ENCODE data around the gene ABHD16B.
"Not testable (repeated sequence)": the region's sequence is repeated elsewhere in the genome, so short reads cannot be mapped to it uniquely, and the experiment has no call there.

Gene ABHD16B

DNA sequence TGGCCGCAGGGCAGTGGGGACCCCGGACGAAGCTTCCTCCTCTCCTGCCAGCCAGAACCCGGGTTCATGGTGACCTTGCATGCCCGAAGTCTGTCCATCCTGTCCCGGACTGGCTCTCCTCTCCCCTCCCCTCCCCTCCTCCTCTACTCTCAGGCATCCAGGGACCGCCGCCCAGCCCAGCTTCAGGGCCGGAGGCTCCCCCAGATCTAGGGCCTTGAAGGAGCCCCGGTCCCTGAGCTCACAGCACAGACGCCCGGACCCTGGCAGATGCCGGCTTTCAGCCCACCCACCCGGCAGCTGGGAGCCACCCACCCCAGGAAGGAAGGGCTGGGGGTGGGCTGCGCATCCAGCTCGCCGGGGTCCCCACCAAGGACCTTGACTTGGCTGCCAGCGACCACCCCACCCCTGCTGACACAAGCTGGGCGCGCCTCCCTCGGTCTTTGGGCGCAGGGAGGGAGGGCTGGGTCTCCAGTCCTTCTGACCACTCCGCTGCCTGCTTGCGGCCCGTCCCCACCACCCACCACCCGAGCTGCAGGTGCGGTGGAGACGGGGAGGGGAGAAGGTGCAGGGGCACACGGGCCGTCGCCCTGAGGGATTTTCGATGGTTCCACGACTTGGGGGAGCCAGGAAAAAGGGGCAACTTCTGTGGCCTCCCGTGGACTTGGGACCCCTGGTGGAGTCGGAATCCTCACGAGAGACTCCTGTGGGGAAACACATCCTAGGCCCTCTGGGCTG is 5.8 kb upstream of the ABHD16B start:
- no peak for DNase-seq (ENCODE audit: low read depth)

- no peak for DNase-seq (ENCODE audit: low read depth)
Observed at GRCh38 chr20:63856098-63856511, 5.2 kb upstream of the ABHD16B start.

DNA sequence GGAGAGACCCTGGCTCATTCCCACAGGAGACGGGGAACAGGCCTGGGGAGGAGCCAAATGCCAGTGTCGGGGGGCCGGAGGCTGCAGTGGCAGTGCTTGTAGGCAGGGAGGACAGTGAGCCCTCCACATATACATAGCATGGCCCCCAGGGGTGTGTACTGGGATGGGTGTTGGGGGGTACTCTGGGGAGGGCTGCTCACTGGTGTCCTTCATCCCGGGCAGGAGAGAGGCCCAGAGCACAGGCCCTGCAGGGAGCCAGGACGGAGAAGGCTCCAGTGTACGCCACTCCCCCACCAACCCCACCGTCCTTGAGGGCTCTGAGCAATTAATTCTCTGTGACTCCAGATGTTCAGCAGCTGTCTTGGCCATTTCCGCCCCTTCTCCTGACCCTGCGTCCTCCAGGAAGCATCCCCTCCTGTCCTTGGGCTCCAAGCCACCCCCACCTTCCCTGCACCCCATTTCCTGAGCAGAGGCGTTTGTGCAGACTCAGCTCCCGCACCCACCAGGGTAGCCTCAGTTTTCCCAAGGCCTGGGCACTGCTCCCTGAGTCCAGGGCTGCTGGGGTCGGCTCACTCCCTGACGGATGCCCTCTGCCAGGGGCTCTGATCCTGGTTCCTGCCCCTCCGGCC is 3.4 kb upstream of the ABHD16B start:
- DNase-seq (ENCODE audit: low read depth), result no peak

DNA sequence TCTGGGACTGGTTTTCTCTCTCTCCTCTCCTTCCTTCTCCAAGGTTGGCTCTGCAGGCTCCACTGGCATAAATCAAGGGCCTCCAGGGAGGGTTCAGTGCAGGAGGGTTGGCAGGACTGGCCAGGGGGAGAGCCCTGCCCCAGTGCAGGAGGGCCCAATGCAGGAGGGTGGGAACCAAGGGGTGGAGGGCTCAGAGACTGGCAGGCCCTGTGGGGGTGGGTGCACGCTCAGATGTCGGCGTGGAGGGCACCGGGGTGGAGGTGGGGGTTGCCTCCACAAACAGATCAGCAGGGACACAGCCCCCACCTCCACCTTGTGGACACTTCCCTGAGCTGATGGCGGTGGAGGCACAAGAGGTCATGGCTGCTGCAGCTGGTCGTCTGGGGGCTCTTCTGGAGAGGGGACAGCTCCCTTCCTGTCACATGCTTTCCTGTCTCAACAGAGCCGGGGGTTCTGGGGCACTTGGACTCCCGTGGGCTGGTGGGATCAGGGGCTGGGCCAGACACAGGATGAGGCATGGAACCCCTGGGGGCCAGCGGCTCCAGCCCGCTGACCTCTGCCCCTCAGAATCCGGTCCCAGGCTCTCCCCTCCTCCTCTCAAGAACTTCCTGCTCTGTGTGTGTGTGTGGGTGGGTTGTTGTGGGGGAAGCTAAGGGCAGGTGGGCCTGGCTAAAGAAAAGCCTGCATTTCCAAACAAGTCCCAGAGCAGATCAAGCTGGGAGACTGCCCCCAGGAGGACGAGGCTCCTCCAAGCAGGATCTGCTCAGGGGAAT is 2.7 kb upstream of the ABHD16B start:
- no peak for DNase-seq (ENCODE audit: low read depth)

DNA sequence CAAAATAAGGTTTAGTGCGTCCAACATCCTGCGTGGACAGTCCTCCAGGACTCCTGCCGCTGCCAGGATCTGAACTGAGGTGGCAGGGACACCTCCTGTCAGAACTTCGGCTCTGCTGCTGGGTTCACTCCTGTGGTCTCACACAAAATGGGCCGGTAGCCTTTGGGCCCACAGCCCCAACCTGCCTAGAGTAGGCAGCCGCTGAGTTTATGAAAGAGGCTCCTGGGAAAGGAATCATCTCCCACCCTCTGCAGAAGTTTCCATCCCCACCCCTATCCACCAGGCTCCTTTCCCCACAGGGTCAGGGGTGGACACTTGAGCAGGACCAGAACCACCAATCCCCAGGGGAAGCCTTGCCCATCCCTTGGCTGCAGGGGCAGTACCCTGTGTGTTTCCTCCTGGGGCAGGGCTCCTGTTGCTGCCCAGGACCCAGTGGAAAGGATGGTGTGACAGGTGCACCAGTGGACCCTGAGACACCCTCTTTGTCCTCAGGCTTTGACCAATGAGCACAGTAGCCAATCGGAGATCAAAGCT is 2.1 kb upstream of the ABHD16B start:
- DNase-seq (ENCODE audit: low read depth), result no peak

DNA sequence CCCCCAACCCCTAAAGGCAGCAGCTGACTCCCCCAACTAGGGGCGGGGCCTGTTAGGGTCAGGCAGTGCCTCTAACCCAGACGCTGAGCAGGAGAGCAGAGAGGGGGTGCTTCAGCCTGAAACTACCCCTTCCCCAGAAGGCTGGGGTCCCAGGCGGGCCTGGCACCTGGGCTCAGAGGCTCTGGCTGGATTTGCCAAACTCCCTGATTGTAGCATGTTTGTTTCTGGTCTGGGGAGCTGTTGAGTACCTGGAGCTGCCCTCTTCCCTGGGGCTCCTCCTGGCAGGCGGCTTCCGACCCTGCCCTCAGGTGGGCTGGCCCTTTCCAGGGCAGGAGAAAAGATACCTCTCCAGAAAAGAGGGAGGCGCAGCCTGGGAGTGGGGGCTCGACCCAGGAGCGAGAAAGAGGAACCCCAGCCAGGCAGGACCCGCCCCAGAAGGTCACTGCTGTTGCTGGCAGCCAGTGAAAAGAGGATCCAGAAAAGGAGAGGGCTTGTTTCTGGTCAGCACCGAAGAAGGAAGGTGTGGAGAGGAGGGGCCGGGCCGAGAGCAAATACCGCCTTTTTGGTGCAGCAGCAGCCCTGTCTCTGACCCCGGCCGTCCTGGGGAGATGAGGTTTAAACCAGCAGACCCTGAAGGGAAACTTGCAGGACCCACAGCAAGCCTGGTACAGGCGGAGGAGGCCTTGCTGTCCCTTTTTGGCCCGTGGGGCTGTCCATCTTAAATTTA is 810 bp upstream of the ABHD16B start:
- no peak for DNase-seq (ENCODE audit: low read depth)

- DNase-seq (ENCODE audit: low read depth), result no peak
Observed at GRCh38 chr20:63861981-63862901, 943 bp downstream of the ABHD16B start.

GRCh38 chr20:63863021-63863797 is 1.9 kb downstream of the ABHD16B start:
- no peak for DNase-seq (ENCODE audit: low read depth)

DNA sequence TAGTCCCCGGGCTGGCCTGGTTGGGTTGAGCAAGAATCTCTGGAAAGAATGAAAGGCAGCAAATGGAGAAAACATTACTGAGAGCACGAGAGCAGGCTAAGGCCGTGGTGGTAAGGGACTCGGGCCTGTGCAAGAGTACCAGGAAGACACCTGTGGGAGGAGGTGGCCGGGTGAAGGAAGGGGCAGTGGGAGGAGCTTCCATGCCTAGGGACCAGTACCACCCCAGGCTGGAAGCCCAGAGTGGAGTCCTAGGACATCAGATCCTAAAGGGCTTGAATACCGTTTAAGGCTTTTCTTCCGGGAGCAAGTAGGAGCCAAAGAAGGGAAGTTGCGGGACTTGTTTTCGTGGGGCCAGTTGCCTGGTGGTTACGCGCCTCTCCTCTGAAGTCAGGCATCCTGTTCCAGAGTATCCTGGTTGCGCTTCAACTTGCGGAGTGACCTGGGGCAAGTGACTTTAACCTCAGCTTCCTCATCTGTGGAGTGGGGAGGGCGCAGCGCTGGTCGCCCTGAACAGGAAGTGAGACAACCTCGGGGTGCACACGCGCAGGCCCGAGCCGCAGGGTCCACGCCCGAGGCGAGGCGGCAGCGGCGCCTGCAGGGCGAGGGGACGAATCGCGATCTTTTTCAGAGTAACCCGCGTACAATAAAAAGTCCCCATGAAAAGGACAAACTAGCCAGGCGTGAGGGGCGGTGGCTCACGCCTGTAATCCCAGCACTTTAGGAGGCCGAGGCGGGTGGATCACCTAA is 2.7 kb downstream of the ABHD16B start:
- DNase-seq (ENCODE audit: low read depth), result peak; percentile 56

GRCh38 chr20:63864545-63864977 is 3.3 kb downstream of the ABHD16B start:
- DNase-seq (ENCODE audit: low read depth), result no peak

- peak; percentile 98 for DNase-seq (ENCODE audit: low read depth)
Observed at GRCh38 chr20:63864978-63865640, 3.8 kb downstream of the ABHD16B start, which contains the start of gene TPD52L2. Gene TPD52L2 (plus strand): TSS chr20:63865270. CDS start chr20:63865366, 96 bp downstream.

DNA sequence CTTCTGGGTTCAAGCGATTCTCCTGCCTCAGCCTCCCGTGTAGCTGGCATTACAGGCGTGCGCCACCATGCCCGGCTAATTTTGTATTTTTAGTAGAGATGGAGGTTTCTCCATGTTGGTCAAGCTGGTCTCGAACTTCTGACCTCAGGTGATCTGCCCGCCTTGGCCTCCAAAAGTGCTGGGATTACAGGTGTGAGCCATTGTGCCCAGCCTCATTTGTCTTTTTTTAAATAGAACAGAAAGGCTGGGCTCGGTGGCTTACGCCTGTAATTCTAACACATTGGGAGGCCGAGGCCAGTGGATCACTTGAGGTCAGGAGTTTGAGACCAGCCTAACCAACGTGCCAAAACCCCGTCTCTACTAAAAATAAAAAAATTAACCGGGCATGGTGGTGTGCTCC is 5.7 kb downstream of the ABHD16B start:
- DNase-seq (ENCODE audit: low read depth), result not testable (repeated sequence)

DNA sequence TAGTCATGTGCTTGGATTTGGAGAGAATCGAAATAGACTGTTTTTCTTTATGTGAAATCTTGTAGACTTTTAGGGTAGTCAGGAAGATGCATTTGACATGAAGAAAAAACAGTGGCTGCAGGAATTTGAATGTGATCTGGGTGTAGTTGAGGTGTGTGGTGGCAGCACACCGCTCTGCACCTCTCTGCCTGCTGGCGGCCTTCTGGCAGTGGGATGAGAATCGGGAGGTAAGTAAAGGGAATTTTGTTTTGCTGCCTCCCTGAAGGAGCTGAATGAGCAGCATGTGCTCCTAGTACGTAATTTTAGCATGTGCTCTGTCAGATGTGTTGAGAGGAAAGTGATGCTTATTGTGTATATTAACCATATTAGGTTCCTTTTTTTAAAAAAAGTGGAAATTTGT is 7.0 kb downstream of the ABHD16B start:
- no peak for DNase-seq (ENCODE audit: low read depth)

DNA sequence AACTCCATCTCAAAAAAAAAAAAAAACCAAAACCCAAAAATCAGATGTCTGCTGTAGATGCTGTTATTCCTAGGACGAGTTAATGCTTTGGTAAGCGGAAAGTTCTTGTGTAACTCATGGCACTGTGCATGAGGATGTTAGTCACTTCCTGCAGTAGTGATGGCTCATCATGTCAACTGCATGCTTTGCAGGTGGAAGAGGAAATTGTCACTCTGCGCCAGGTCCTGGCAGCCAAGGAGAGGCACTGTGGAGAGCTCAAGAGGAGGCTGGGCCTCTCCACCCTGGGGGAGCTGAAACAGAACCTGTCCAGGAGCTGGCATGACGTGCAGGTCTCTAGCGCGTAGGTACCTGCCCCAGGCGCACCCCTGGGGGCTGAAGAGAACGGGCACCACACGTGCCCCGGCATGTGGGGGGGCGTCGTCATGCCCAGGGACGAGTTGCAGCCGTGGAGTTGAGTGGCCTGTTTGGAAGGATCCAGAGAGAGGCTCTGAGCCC is 12.2 kb downstream of the ABHD16B start:
- DNase-seq (ENCODE audit: low read depth), result no peak

- DNase-seq (ENCODE audit: low read depth), result not testable (repeated sequence)
Observed at GRCh38 chr20:63874241-63874640, 12.9 kb downstream of the ABHD16B start.

GRCh38 chr20:63876489-63877036 is 15.3 kb downstream of the ABHD16B start:
- DNase-seq (ENCODE audit: low read depth), result no peak

GRCh38 chr20:63877755-63878470 is 16.6 kb downstream of the ABHD16B start:
- DNase-seq (ENCODE audit: low read depth), result no peak
